Mesenchymal stem cell (in vitro differentiated cells and primary cell): Measurements from ENCODE around the gene PARD3.

Experiments
- DNase-seq: peaks from one replicate; pipeline ENCODE4 v3.0.0-alpha.2; 2013
- H2AFZ ChIP-seq: one replicate; pipeline ENCODE4 v1.6.1; 2013; ENCODE audit warnings: low read depth, mild to moderate bottlenecking, control low read depth, inconsistent platforms, low read length, moderate library complexity
- H2AK5ac ChIP-seq: 2 replicates; pipeline ENCODE4 v1.6.1; 2013; ENCODE audit warnings: low read length, moderate library complexity, mild to moderate bottlenecking, inconsistent platforms; ENCODE audit not compliant: severe bottlenecking
- H2BK120ac ChIP-seq: one replicate; pipeline ENCODE4 v1.6.1; 2013; ENCODE audit warnings: low read depth, mild to moderate bottlenecking, inconsistent platforms, low read length, moderate library complexity
- H2BK12ac ChIP-seq, 2 experiments: one replicate each; pipeline ENCODE4 v1.6.1; 2013; ENCODE audit warnings: inconsistent platforms in 2 of 2, low read length in 2 of 2, mild to moderate bottlenecking in 2 of 2, moderate library complexity in 2 of 2, control low read depth in 1 of 2
- H2BK15ac ChIP-seq: one replicate; pipeline ENCODE4 v1.6.1; 2013; ENCODE audit warnings: mild to moderate bottlenecking, low read depth, inconsistent platforms; ENCODE audit not compliant: poor library complexity, severe bottlenecking
- H2BK5ac ChIP-seq: 2 replicates; pipeline ENCODE4 v1.6.1; 2013; ENCODE audit warnings: low read depth, mild to moderate bottlenecking, low read length, control low read depth, inconsistent platforms; ENCODE audit not compliant: poor library complexity, severe bottlenecking
- H3K14ac ChIP-seq, 2 experiments: one replicate each; pipeline ENCODE4 v1.6.1; 2013; ENCODE audit warnings: inconsistent platforms in 2 of 2, low read length in 2 of 2, control low read depth in 1 of 2, mild to moderate bottlenecking in 1 of 2, moderate library complexity in 1 of 2
- H3K18ac ChIP-seq, 2 experiments: one replicate each; pipeline ENCODE4 v1.6.1; 2013; ENCODE audit warnings: inconsistent platforms in 2 of 2, low read length in 2 of 2, control low read depth in 1 of 2, low read depth in 1 of 2, mild to moderate bottlenecking in 1 of 2
- H3K23ac ChIP-seq, 2 experiments: one replicate each; pipeline ENCODE4 v1.6.1; 2013; ENCODE audit warnings: inconsistent platforms in 2 of 2, low read length in 2 of 2, mild to moderate bottlenecking in 2 of 2, moderate library complexity in 2 of 2, control low read depth in 1 of 2
- H3K27ac ChIP-seq: 2 replicates; pipeline ENCODE4 v1.5.1; 2013; ENCODE audit warnings: mild to moderate bottlenecking, moderate library complexity, low read length, control low read depth, inconsistent platforms; ENCODE audit not compliant: poor library complexity, severe bottlenecking
- H3K27me3 ChIP-seq, 2 experiments: 2 replicates each; pipeline versions ENCODE4 v1.6.1 to v1.7.0; 2013; ENCODE audit warnings: low read length in 2 of 2, mild to moderate bottlenecking in 2 of 2, moderate library complexity in 2 of 2, control low read depth in 1 of 2, inconsistent platforms in 1 of 2; ENCODE audit not compliant: control insufficient read depth in 1 of 2, insufficient read depth in 1 of 2
- H3K36me3 ChIP-seq, 2 experiments: 2 replicates each; pipeline versions ENCODE4 v1.6.1 to v1.7.0; 2013; ENCODE audit warnings: low read length in 2 of 2, control low read depth in 1 of 2, inconsistent platforms in 1 of 2, low read depth in 1 of 2, mild to moderate bottlenecking in 1 of 2; ENCODE audit not compliant: insufficient read depth in 2 of 2, control insufficient read depth in 1 of 2
- H3K4ac ChIP-seq, 2 experiments: one replicate each; pipeline ENCODE4 v1.6.1; 2013; ENCODE audit warnings: inconsistent platforms in 2 of 2, low read length in 2 of 2, mild to moderate bottlenecking in 2 of 2, moderate library complexity in 2 of 2, control low read depth in 1 of 2, low read depth in 1 of 2
- H3K4me1 ChIP-seq: 2 replicates; pipeline ENCODE4 v1.6.1; 2013; ENCODE audit warnings: low read depth, low read length, control low read depth; ENCODE audit not compliant: control insufficient read depth, insufficient read depth
- H3K4me2 ChIP-seq: 2 replicates; pipeline ENCODE4 v1.6.1; 2013; ENCODE audit warnings: low read length, mild to moderate bottlenecking, inconsistent platforms; ENCODE audit not compliant: poor library complexity, severe bottlenecking
- H3K4me3 ChIP-seq, 2 experiments: 2 replicates each; pipeline versions ENCODE4 v1.5.1 to v1.7.0; 2013; ENCODE audit warnings: low read length in 2 of 2, mild to moderate bottlenecking in 2 of 2, control low read depth in 1 of 2, low read depth in 1 of 2; ENCODE audit not compliant: insufficient read depth in 1 of 2
- H3K79me1 ChIP-seq: replicated peaks from 2 replicates; pipeline ENCODE4 v1.6.1; 2013; ENCODE audit warnings: mild to moderate bottlenecking, control low read depth, low read length, inconsistent platforms; ENCODE audit not compliant: poor library complexity, severe bottlenecking
- H3K9ac ChIP-seq: 2 replicates; pipeline ENCODE4 v1.7.0; 2013; ENCODE audit warnings: mild to moderate bottlenecking, low read length, moderate library complexity
- H3K9me3 ChIP-seq: 2 replicates; pipeline ENCODE4 v1.7.0; 2013; ENCODE audit warnings: mild to moderate bottlenecking, low read length; ENCODE audit not compliant: control insufficient read depth
- H4K8ac ChIP-seq: one replicate; pipeline ENCODE4 v1.6.1; 2013; ENCODE audit warnings: inconsistent platforms, mild to moderate bottlenecking, low read length, moderate library complexity
- H4K91ac ChIP-seq: one replicate; pipeline ENCODE4 v1.6.1; 2013; ENCODE audit warnings: mild to moderate bottlenecking, low read length, inconsistent platforms
- WGBS: methylation state at CpG from one replicate; pipeline ENCODE4 v1.1.7; 2013; ENCODE audit warnings: mixed read lengths; 5-methylcytosine and 5-hydroxymethylcytosine counted together

The PARD3 gene

GRCh38 chr10:34189830-34190229 is 625.3 kb downstream of the PARD3 start:
- Histone ChIP-seq H2BK12ac (no peak overlapping the region), H3K36me3 (no peaks in the 10 kb centered on the region), H3K4me2 (no peak overlapping the region), H3K27ac (no peak overlapping the region), H3K9ac (no peak overlapping the region), H3K4me1 (peaks cover 8% of the 10 kb centered on the region), H2AK5ac (no peak overlapping the region), H3K23ac (no peak overlapping the region), H3K9me3 (no peaks in the 10 kb centered on the region), H2BK15ac (no peak overlapping the region), H2AFZ (no peak overlapping the region), H3K4me3 (no peak overlapping the region), H3K79me1 (peaks cover 20% of the 10 kb centered on the region), H2BK5ac (no peak overlapping the region), H3K27me3 (no peaks in the 10 kb centered on the region), H4K91ac (no peak overlapping the region), H2BK120ac (no peak overlapping the region), H4K8ac (no peak overlapping the region), H3K14ac (no peak overlapping the region), H3K18ac (no peak overlapping the region), H3K4ac (no peak overlapping the region)
- no CpG with 5 or more reads among the region's 1 CpG for WGBS
- DNase-seq, result no peak

DNA sequence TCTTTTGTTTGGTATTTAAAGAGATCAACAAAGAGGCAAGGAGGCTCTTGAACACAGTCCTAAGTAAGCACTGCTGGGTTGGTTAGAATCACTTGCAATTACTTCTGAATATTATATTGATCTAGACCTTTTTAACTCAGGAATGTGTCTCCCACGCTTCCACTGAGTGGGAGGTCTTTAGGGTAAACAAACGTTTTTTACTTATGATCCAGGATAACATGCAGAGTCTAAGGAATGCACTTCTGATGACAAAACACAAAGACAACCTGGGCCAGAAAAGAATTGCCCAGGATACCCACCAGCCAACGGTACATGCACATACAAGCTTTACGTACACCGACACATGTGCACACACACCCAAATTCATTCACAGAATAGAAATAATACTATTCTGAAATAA is 626.9 kb downstream of the PARD3 start:
- Histone ChIP-seq H3K4me2 (no peak overlapping the region), H3K4me3 (no peak overlapping the region), H3K9ac (no peak overlapping the region), H3K27me3 (no peaks in the 10 kb centered on the region), H3K79me1 (peaks cover 27% of the 10 kb centered on the region), H2AK5ac (no peak overlapping the region), H3K9me3 (no peaks in the 10 kb centered on the region), H3K23ac (no peak overlapping the region), H3K14ac (no peak overlapping the region), H4K91ac (no peak overlapping the region), H3K4ac (no peak overlapping the region), H2BK12ac (no peak overlapping the region), H4K8ac (no peak overlapping the region), H3K27ac (no peak overlapping the region), H2BK120ac (no peak overlapping the region), H2BK15ac (no peak overlapping the region), H2AFZ (no peak overlapping the region), H3K18ac (no peak overlapping the region), H3K36me3 (no peaks in the 10 kb centered on the region), H3K4me1 (peaks cover 8% of the 10 kb centered on the region), H2BK5ac (no peak overlapping the region)
- 80% methylated on average over 4 of the region's 5 CpGs for WGBS
- no peak for DNase-seq

DNA sequence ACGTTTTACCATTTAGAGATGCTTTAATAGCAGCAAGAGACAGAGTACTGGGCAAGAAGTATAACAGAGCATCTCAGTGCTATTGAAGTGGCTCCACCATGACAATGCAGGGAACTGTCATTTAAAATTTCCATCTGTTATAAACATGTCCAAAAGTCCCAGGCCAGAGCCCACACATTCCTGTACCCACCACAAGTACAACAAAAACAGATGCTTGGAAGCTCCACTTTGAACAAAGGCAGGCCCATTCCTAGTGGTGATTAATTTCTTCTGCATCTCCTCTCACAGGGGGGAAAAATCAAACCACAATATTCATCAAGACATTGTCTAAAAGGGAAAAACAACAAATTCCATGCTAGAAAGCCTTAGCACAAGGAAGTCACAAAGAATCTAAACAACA is 627.9 kb downstream of the PARD3 start:
- no peak overlapping the region for H3K4ac ChIP-seq
- H4K91ac ChIP-seq, result no peak overlapping the region
- no peak overlapping the region for H3K18ac ChIP-seq
- peak overlapping the region; percentile 1 for H3K27ac ChIP-seq
- H2BK15ac ChIP-seq, result no peak overlapping the region
- H3K36me3 ChIP-seq, result no peaks in the 10 kb centered on the region
- peak; percentile 23 for DNase-seq
- H3K27me3 ChIP-seq, result no peaks in the 10 kb centered on the region
- no peak overlapping the region for H2AK5ac ChIP-seq
- H3K9me3 ChIP-seq, result no peaks in the 10 kb centered on the region
- no peak overlapping the region for H2BK12ac ChIP-seq
- H4K8ac ChIP-seq, result no peak overlapping the region
- no peak overlapping the region for H2AFZ ChIP-seq
- peaks cover 25% of the 10 kb centered on the region for H3K79me1 ChIP-seq
- no peak overlapping the region for H2BK120ac ChIP-seq
- peaks cover 8% of the 10 kb centered on the region for H3K4me1 ChIP-seq
- no peak overlapping the region for H3K14ac ChIP-seq
- no peak overlapping the region for H3K9ac ChIP-seq
- no peak overlapping the region for H2BK5ac ChIP-seq
- 42% methylated on average over 1 of the region's 1 CpG for WGBS
- no peak overlapping the region for H3K4me3 ChIP-seq
- no peak overlapping the region for H3K4me2 ChIP-seq
- H3K23ac ChIP-seq, result no peak overlapping the region

- peak overlapping the region in 1 of 2 experiments; percentile 63 for H3K18ac ChIP-seq
- H3K27me3 ChIP-seq, result no peaks in the 10 kb centered on the region
- 75% methylated on average over 3 of the region's 3 CpGs for WGBS
- H4K91ac ChIP-seq, result peak overlapping the region; percentile 55
- no peak overlapping the region for H2BK120ac ChIP-seq
- no peak overlapping the region for H3K4me2 ChIP-seq
- peak overlapping the region; percentile 4 to 51 for H2BK12ac ChIP-seq
- no peak overlapping the region for H3K4me3 ChIP-seq
- H4K8ac ChIP-seq, result no peak overlapping the region
- H3K4ac ChIP-seq, result no peak overlapping the region
- no peaks in the 10 kb centered on the region for H3K36me3 ChIP-seq
- no peak overlapping the region for H2BK5ac ChIP-seq
- peaks cover 29% of the 10 kb centered on the region for H3K79me1 ChIP-seq
- H3K9me3 ChIP-seq, result no peaks in the 10 kb centered on the region
- H3K4me1 ChIP-seq, result peaks cover 10% of the 10 kb centered on the region
- no peak overlapping the region for H2AFZ ChIP-seq
- no peak overlapping the region for H3K14ac ChIP-seq
- no peak overlapping the region for H3K23ac ChIP-seq
- H3K9ac ChIP-seq, result no peak overlapping the region
- H2BK15ac ChIP-seq, result no peak overlapping the region
- no peak overlapping the region for H3K27ac ChIP-seq
- no peak for DNase-seq
- no peak overlapping the region for H2AK5ac ChIP-seq
Observed at GRCh38 chr10:34186745-34187144, 628.4 kb downstream of the PARD3 start.
